Measurements from ENCODE around the gene ABHD8. TPM values are rescaled to one million over a fixed set of nuclear protein-coding genes. Genes with fewer than 3 reads are reported as not detected.

Gene ABHD8
- total and polyA plus RNA-seq, 2 of the 4 experiments (the other 2 are of a cell fraction) = 3.9 to 10.2 TPM

GRCh38 chr19:17314007-17314593 lies 10.9 kb upstream of the ABHD8 start:
- 91% methylated on average over 12 of the region's 19 CpGs; no CpG with 5 or more reads in 1 of the 2 experiments for WGBS, 2 experiments (ENCODE audit: extremely low coverage in 2 of 2, insufficient read length in 1 of 2)
- CTCF ChIA-PET = no interaction called here
- no peak for DNase-seq

More at GRCh38 chr19:17314007-17314593, 10.9 kb upstream of the ABHD8 start:
- Histone ChIP-seq H4K20me1 (ENCODE audit: insufficient read depth, low read length) (peaks cover 29% of the 10 kb centered on the region), H3K18ac (ENCODE audit: low read depth, low read length) (no peak overlapping the region), H2BK5ac (ENCODE audit: low read depth, low read length, poor library complexity, severe bottlenecking) (no peak overlapping the region), H4K5ac (ENCODE audit: low read depth, low read length) (no peak overlapping the region), H3K27me3 (ENCODE audit: control insufficient read depth, insufficient read depth, low read length) (no peaks in the 10 kb centered on the region), H2BK15ac (ENCODE audit: low read depth, low read length) (no peak overlapping the region), H2AK5ac (ENCODE audit: low read depth, low read length) (no peak overlapping the region), H4K91ac (ENCODE audit: insufficient read depth, low read depth, low read length) (no peak overlapping the region), H3K9me3 (ENCODE audit: control insufficient read depth, insufficient read depth, low read length) (no peaks in the 10 kb centered on the region), H2AFZ (replicated peaks; ENCODE audit: low read length, poor library complexity) (no peak overlapping the region), H3K27ac (ENCODE audit: insufficient read depth, low read length) (no peak overlapping the region), H3K9me1 (ENCODE audit: insufficient read depth, low read length) (peaks cover 12% of the 10 kb centered on the region), H3K4me3 (ENCODE audit: insufficient read depth, low read depth, low read length) (no peak overlapping the region), H3K9ac (ENCODE audit: low read depth, low read length) (no peak overlapping the region), H3K79me1 (ENCODE audit: low read depth in 1 of 2, low read length in 2 of 2) (peaks cover 29 to 64% of the 10 kb centered on the region in 2 experiments), H2BK120ac (ENCODE audit: low read depth, low read length) (no peak overlapping the region), H4K8ac (ENCODE audit: low read depth in 2 of 2, low read length in 2 of 2) (no peak overlapping the region), H3K4me1 (ENCODE audit: control insufficient read depth, insufficient read depth, low read length) (peaks cover 12% of the 10 kb centered on the region), H3K4me2 (ENCODE audit: low read depth, low read length) (no peak overlapping the region), H2BK20ac (ENCODE audit: low read depth, low read length) (no peak overlapping the region), H2AK9ac (replicated peaks; ENCODE audit: low read depth, low read length, poor library complexity) (peak overlapping the region; percentile 25), H3K14ac (replicated peaks; ENCODE audit: low read depth, low read length) (no peak overlapping the region), H3K56ac (ENCODE audit: extremely low read depth, insufficient read depth, low read length) (no peak overlapping the region), H3K4ac (ENCODE audit: low read depth, low read length) (no peak overlapping the region), H3K36me3 (ENCODE audit: control insufficient read depth, insufficient read depth, low read length) (peaks cover 37% of the 10 kb centered on the region), H3K23ac (ENCODE audit: low read depth, low read length) (no peak overlapping the region)
- intact Hi-C loops (cut with micrococcal nuclease) (no loop called here), dilution Hi-C loops (cut with HindIII; ENCODE audit: low sequenced_read_pairs, unreplicated experiment) (no loop called here), in situ Hi-C loops (cut with MboI; ENCODE audit: low sequenced_read_pairs) (no loop called here)
- TF ChIP-seq RFX5 (IDR thresholded peaks at IDR 0.05; ENCODE audit: low read depth, low read length) = no peak
- no peak for TF ChIP-seq RCOR1 (IDR thresholded peaks at IDR 0.05; ENCODE audit: insufficient replicate concordance, low read length)
- TF ChIP-seq CEBPB (IDR thresholded peaks at IDR 0.05; ENCODE audit: low read depth, low read length) = no peak
- no peak for TF ChIP-seq NFE2L2 (IDR thresholded peaks at IDR 0.05; ENCODE audit: low read depth, low read length)
- no peak for TF ChIP-seq POLR2A (IDR thresholded peaks at IDR 0.05; ENCODE audit: low read depth, low read length)
- TF ChIP-seq RAD21 (IDR thresholded peaks at IDR 0.05; ENCODE audit: low read length) = no peak
- no peak for ATAC-seq (ENCODE audit: low read depth)
- POLR2A ChIA-PET (ENCODE audit: unreplicated experiment) = no interaction called here
- no TSS peak for BruUV-seq (replicated peaks)

All from IMR-90 (cell line).